K562 (cell line): ENCODE results near the gene RPL27. TPM values are rescaled to one million over a fixed set of nuclear protein-coding genes. Genes with fewer than 3 reads are reported as not detected.

ENCODE experiments used
- ADNP ChIP-seq: fragments of 200-800 bp; sonication (Bioruptor generic); IDR thresholded peaks from 2 replicates; pipeline ENCODE4 v1.6.1; 2016; ENCODE audit warnings: missing genetic modification characterization, missing compliant biosample characterization
- ATF1 ChIP-seq, 2 experiments: fragments of 450-650 bp in 1 of 2; IDR thresholded peaks; 2 replicates each; pipeline ENCODE4 v1.6.1; 2016; ENCODE audit warnings: missing compliant biosample characterization in 1 of 2, missing genetic modification characterization in 1 of 2
- BRD4 ChIP-seq: fragments of 200-600 bp; sonication (generic); IDR thresholded peaks from 2 replicates; pipeline ENCODE4 v1.6.1; 2017; ENCODE audit warnings: inconsistent platforms
- LARP7 ChIP-seq: fragments of 450-650 bp; IDR thresholded peaks from 2 replicates; pipeline ENCODE4 v1.6.1; 2016
- NFATC3 ChIP-seq: fragments of 450-650 bp; IDR thresholded peaks from 2 replicates; pipeline ENCODE4 v1.6.1; 2017; ENCODE audit warnings: mild to moderate bottlenecking
- PCBP1 ChIP-seq: fragments of 200-400 bp; formaldehyde crosslinking; IDR thresholded peaks from 2 replicates; pipeline ENCODE4 v1.6.1; 2018; ENCODE audit warnings: mild to moderate bottlenecking, low read depth, low read length; ENCODE audit not compliant: poor library complexity, severe bottlenecking
- POLR2B ChIP-seq: fragments of 450-650 bp; IDR thresholded peaks from 2 replicates; pipeline ENCODE4 v1.6.1; 2018; ENCODE audit warnings: low read depth; ENCODE audit not compliant: partially characterized antibody
- RBBP5 ChIP-seq: fragments of 200-600 bp; sonication (generic); IDR thresholded peaks from 2 replicates; pipeline ENCODE4 v1.6.1; 2012; ENCODE audit warnings: borderline replicate concordance, mild to moderate bottlenecking, low read length, control low read depth, inconsistent platforms; ENCODE audit not compliant: insufficient read depth, poor library complexity, severe bottlenecking
- TEAD1 ChIP-seq, 2 experiments: fragments of 450-650 bp in 1 of 2; sonication (generic) in 1 of 2; formaldehyde crosslinking; IDR thresholded peaks; 2 replicates each; pipeline versions ENCODE4 v1.4.0 to v1.8.0; 2020 to 2022; ENCODE audit warnings: mild to moderate bottlenecking in 2 of 2, missing genetic modification reagents in 1 of 2
- TEAD2 ChIP-seq: fragments of 450-650 bp; IDR thresholded peaks from 2 replicates; pipeline ENCODE4 v1.6.1; 2016; ENCODE audit warnings: missing genetic modification characterization, control low read depth, missing compliant biosample characterization
- ZBTB34 ChIP-seq: fragments of 250-450 bp; sonication (Bioruptor Pico); IDR thresholded peaks from 2 replicates; pipeline ENCODE4 v1.8.0; 2021; ENCODE audit warnings: mild to moderate bottlenecking, moderate library complexity
- ZNF592 ChIP-seq: fragments of 450-650 bp; IDR thresholded peaks from 2 replicates; pipeline ENCODE4 v1.6.1; 2017; ENCODE audit warnings: antibody characterized with exemption, mild to moderate bottlenecking
- polyA plus RNA-seq, 8 experiments: library from polyadenylated mRNA; depleted of rRNA in 4 of 8; stranded (reverse) in 5 of 8; unstranded in 3 of 8; fragments of >200 nt; fragmentation: Nextera tagmentation in 2 of 8; fragmentation: Illumina TruSeq in 1 of 8; extraction: Ambion mirVana in 2 of 8; extraction: Trizol in 1 of 8; gene quantifications; 2 replicates each; pipeline versions ENCODE4 v1.2.1 to v1.2.3, GENCODE V29; 2011 to 2014; ENCODE audit warnings: inconsistent platforms in 1 of 8, missing spikeins in 1 of 8
- total RNA-seq, 7 experiments: library from RNA; depleted of rRNA in 6 of 7; stranded (reverse); fragments of >200 nt in 6 of 7; fragmentation: Illumina TruSeq in 2 of 7; extraction: Trizol in 2 of 7; gene quantifications; 2 replicates each; pipeline versions ENCODE4 v1.2.1 to v1.2.3, GENCODE V29; 2011 to 2021; ENCODE audit warnings: low replicate concordance in 1 of 7
- TF ChIP-seq, protein P1 (sequence below): sonication (generic); formaldehyde crosslinking; IDR thresholded peaks from 2 replicates; pipeline ENCODE4 v1.8.0; 2022; ENCODE audit warnings: mild to moderate bottlenecking, missing genetic modification reagents
- TF ChIP-seq, protein P2 (sequence below): sonication (generic); formaldehyde crosslinking; IDR thresholded peaks from 2 replicates; pipeline ENCODE4 v1.8.1; 2023; ENCODE audit warnings: mild to moderate bottlenecking, missing genetic modification reagents

Gene RPL27
- total and polyA plus RNA-seq, 9 of the 15 experiments (the other 6 are each of a cell fraction or from before 2014, with no cell fraction given): 1,539 to 6,155 (median 3,710) TPM

DNA sequence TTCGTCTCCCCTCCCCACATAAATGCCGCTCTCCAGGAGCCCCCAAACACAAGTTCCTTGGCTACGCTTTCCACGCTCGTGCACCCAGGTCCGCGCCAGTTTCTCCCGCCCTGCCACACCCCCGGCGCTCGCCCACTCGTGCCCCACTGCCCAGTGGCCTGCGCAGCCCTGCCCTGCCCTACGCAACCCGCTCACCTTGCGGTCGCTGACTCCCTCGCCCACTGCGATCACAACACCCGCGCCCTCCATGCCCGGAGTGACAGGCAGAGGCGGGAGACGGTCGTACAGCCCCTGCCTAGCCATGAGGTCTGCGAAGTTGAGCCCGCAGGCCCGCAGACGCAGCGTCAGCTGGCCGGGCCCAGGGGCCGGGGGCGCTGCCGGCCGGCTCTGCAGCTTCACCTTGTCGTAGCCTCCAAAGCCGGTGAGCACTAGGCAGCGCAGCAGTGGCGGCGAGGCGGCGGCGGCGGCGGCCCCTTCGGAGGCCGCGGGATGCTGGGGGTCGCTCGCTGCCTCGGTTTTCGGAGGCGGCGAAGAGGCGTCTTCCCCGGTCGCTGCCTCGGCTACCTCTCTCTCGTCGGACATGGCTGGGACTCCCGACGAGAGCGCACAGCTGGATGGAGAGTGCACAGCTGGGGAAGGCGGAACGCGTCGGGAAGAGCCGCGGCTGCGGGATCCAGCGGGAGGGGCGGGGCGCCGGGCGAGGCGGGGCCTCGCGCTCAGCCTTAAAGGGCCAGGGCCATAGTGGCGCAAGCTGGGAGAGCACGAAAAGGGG is 23.7 kb downstream of the RPL27 start, which contains the start of gene VAT1 (continued):
- TF ChIP-seq BRD4: peak; percentile 33; the same call in 1 of the 2 replicates
- peak; percentile 48 for TF ChIP-seq POLR2B
- TF ChIP-seq ZBTB34 (CRISPR knock-in tag): no peak
- TF ChIP-seq ATF1 (CRISPR knock-in tag; IDR thresholded peaks at IDR 0.05): no peak
- TF ChIP-seq ATF1 (tag; IDR thresholded peaks at IDR 0.05): peak; percentile 48; the same call in 1 of the 2 replicates
- TF ChIP-seq PCBP1: peak; percentile 84
- no peak for TF ChIP-seq TEAD2 (tag)
- no peak for TF ChIP-seq ZNF592
- TF ChIP-seq ADNP (tag): no peak
- no peak for TF ChIP-seq LARP7
- TF ChIP-seq, protein P1, sequence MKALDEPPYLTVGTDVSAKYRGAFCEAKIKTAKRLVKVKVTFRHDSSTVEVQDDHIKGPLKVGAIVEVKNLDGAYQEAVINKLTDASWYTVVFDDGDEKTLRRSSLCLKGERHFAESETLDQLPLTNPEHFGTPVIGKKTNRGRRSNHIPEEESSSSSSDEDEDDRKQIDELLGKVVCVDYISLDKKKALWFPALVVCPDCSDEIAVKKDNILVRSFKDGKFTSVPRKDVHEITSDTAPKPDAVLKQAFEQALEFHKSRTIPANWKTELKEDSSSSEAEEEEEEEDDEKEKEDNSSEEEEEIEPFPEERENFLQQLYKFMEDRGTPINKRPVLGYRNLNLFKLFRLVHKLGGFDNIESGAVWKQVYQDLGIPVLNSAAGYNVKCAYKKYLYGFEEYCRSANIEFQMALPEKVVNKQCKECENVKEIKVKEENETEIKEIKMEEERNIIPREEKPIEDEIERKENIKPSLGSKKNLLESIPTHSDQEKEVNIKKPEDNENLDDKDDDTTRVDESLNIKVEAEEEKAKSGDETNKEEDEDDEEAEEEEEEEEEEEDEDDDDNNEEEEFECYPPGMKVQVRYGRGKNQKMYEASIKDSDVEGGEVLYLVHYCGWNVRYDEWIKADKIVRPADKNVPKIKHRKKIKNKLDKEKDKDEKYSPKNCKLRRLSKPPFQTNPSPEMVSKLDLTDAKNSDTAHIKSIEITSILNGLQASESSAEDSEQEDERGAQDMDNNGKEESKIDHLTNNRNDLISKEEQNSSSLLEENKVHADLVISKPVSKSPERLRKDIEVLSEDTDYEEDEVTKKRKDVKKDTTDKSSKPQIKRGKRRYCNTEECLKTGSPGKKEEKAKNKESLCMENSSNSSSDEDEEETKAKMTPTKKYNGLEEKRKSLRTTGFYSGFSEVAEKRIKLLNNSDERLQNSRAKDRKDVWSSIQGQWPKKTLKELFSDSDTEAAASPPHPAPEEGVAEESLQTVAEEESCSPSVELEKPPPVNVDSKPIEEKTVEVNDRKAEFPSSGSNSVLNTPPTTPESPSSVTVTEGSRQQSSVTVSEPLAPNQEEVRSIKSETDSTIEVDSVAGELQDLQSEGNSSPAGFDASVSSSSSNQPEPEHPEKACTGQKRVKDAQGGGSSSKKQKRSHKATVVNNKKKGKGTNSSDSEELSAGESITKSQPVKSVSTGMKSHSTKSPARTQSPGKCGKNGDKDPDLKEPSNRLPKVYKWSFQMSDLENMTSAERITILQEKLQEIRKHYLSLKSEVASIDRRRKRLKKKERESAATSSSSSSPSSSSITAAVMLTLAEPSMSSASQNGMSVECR (CRISPR knock-in tag): peak; percentile 95
- TF ChIP-seq RBBP5: peak; percentile 42
- TF ChIP-seq NFATC3: no peak
- TF ChIP-seq TEAD1 (CRISPR knock-in tag; IDR thresholded peaks at IDR 0.05): peak in 1 of 2 experiments; percentile 74; a peak in 1 of 4 replicates
- TF ChIP-seq, protein P2, sequence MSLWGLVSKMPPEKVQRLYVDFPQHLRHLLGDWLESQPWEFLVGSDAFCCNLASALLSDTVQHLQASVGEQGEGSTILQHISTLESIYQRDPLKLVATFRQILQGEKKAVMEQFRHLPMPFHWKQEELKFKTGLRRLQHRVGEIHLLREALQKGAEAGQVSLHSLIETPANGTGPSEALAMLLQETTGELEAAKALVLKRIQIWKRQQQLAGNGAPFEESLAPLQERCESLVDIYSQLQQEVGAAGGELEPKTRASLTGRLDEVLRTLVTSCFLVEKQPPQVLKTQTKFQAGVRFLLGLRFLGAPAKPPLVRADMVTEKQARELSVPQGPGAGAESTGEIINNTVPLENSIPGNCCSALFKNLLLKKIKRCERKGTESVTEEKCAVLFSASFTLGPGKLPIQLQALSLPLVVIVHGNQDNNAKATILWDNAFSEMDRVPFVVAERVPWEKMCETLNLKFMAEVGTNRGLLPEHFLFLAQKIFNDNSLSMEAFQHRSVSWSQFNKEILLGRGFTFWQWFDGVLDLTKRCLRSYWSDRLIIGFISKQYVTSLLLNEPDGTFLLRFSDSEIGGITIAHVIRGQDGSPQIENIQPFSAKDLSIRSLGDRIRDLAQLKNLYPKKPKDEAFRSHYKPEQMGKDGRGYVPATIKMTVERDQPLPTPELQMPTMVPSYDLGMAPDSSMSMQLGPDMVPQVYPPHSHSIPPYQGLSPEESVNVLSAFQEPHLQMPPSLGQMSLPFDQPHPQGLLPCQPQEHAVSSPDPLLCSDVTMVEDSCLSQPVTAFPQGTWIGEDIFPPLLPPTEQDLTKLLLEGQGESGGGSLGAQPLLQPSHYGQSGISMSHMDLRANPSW (CRISPR knock-in tag): no peak
